HL-60/S4 treated with phorbol 12-myristate 13-acetate at 8.2 ng/mL for 4 days and 3 days (cell line): ENCODE measurements around the gene PYURF.

Source experiments
- in situ Hi-C: fragments of 300-500 bp; cut with MboI; formaldehyde crosslinking; loops from 2 replicates; pipeline ENCODE4 v1.15.0; 2022; ENCODE audit warnings: low sequenced_read_pairs

PYURF gene

DNA sequence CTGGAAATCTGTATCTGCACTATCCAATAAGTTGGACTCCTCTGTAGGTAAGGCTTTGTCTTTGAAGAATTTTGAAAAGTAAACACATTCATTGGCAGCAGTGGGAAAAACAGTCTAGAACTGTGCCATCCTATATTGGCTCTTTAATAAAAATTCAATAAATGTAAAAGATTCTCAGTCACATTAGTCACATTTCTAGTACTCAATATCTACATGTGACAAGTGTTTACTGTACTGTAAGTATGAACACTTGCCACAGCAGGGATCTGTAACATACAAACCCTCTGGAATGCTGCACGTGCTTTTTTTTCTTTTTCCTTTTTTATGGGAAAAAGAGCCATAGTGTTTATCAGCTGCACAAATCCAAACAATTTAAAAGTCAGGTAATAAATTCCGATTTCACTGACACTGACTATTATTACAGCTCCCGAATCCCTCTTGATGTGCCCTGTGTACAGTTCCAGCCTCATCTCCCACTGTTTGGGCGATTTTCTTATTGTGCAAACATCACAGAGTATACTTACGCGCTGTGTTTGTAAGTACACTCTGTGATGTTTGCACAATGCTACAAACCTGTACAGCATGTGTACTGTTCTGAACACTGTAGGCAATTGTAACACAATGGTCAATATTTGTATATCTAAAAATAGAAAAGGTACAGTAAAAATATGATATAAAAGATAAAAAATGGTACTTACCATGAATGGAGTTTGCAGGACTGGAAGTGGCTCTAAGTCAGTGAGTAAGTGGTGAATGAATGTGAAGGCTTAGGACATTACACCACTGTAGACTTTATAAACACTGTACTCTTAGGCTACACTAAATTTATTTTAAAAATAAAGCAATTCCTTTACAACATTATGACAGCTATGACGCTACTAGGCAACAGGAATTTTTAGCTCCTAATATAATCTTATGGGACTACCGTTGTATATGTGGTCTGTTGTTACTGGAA lies 8.7 kb downstream of the PYURF start:
- in situ Hi-C loops: loop anchor here (10.0 to 25.0 kb wide), 2 partner anchors 300 to 478 kb away; no protein-coding TSS in a partner anchor

GRCh38 chr4:88511236-88511635 lies 12.3 kb downstream of the PYURF start:
- in situ Hi-C loops: loop anchor here (10.0 to 25.0 kb wide), 2 partner anchors 296 to 474 kb away; no protein-coding TSS in a partner anchor

DNA sequence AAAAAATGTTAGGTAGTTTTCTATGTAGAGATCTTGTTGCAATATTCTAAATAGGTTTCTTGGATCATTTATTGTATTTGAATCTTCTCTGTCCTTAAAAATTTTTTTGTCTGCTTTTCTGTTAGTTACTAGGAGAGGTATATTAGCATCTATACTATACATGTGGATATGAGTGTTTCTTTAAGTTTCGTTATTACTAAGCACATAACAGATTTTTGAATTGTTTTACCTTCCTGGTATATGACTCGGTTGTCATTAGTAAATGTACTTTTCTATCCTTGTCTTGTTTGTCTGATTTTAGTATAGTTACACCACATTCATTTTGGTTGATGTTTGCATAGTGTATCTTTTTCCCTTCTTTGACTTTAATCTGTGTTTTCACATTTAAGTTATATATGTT lies 20.2 kb downstream of the PYURF start:
- in situ Hi-C loops: loop anchor here (25.0 kb wide), 1 partner anchor 466 kb away; no protein-coding TSS in a partner anchor

DNA sequence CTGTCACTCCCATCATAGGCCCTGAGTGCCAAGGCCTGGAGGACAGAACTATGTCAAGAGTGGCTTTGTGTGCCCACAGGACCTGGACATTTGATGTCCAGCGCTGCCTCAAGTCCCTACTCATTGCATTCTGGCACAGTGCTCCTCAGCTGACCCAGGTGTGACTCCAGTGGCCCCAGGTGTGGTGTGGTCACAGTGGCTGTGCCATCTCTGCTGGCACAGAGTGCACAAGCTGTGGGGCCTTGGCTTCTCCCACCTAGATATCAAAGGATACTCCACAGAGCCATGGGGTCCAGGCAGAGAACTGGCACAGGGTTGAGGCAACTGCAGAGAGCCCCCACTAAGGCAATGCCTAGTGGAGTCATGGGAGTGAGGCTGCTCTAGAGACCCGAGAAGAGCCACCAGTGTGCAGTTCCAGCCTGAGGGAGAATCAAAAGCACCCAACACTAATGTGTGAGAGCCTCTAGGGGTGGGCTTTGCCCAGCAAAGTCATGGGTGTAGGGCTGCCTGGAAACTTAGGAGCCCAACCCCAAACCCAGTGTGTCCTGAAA lies 25.6 kb downstream of the PYURF start:
- in situ Hi-C loops: no loop called here

GRCh38 chr4:88489100-88489761 lies 34.3 kb downstream of the PYURF start:
- in situ Hi-C loops: no loop called here

- in situ Hi-C loops: no loop called here
Observed at GRCh38 chr4:88481537-88481936, 42.0 kb downstream of the PYURF start.

- in situ Hi-C loops: no loop called here
Observed at GRCh38 chr4:88478247-88478646, 45.3 kb downstream of the PYURF start.

- in situ Hi-C loops: no loop called here
Observed at GRCh38 chr4:88477229-88477860, 46.2 kb downstream of the PYURF start.
